Suppressor macrophage treated with lipopolysaccharide for 4 hours (primary cell): ENCODE data around the gene LRRN2.

Experiments used
- DNase-seq: peaks from one replicate; pipeline ENCODE4 v3.0.0-alpha.2; 2020

LRRN2 gene

GRCh38 chr1:204688776-204689175, 3.2 kb upstream of the LRRN2 start:
- no peak for DNase-seq

- no peak for DNase-seq
Measured at GRCh38 chr1:204688007-204688406, 2.5 kb upstream of the LRRN2 start.

GRCh38 chr1:204684571-204685235, 835 bp downstream of the LRRN2 start:
- DNase-seq = no peak

GRCh38 chr1:204684206-204684570, 1.4 kb downstream of the LRRN2 start:
- no peak for DNase-seq

- DNase-seq = no peak
Measured at GRCh38 chr1:204683284-204684205, 2.0 kb downstream of the LRRN2 start.

GRCh38 chr1:204680461-204680860, 5.1 kb downstream of the LRRN2 start:
- DNase-seq = no peak

- DNase-seq = no peak
Measured at GRCh38 chr1:204680051-204680450, 5.5 kb downstream of the LRRN2 start.

GRCh38 chr1:204678721-204679475, 6.6 kb downstream of the LRRN2 start:
- DNase-seq = no peak

GRCh38 chr1:204677864-204678263, 7.7 kb downstream of the LRRN2 start:
- DNase-seq = no peak

GRCh38 chr1:204676043-204676442, 9.5 kb downstream of the LRRN2 start:
- DNase-seq = no peak

- DNase-seq = no peak
Measured at GRCh38 chr1:204673909-204674649, 11.5 kb downstream of the LRRN2 start.

GRCh38 chr1:204673209-204673608, 12.3 kb downstream of the LRRN2 start:
- no peak for DNase-seq

- DNase-seq = no peak
Measured at GRCh38 chr1:204672482-204673121, 12.9 kb downstream of the LRRN2 start.

- no peak for DNase-seq
Measured at GRCh38 chr1:204672069-204672468, 13.5 kb downstream of the LRRN2 start.

GRCh38 chr1:204670152-204670927, 15.2 kb downstream of the LRRN2 start:
- DNase-seq = no peak

GRCh38 chr1:204669579-204669978, 16.0 kb downstream of the LRRN2 start:
- DNase-seq = no peak

- DNase-seq = no peak
Measured at GRCh38 chr1:204664384-204664651, 21.2 kb downstream of the LRRN2 start.

GRCh38 chr1:204663644-204664383, 21.7 kb downstream of the LRRN2 start:
- DNase-seq = no peak

- DNase-seq = no peak
Measured at GRCh38 chr1:204662530-204662929, 23.0 kb downstream of the LRRN2 start.

- no peak for DNase-seq
Measured at GRCh38 chr1:204660509-204660908, 25.0 kb downstream of the LRRN2 start.

GRCh38 chr1:204659056-204659455, 26.5 kb downstream of the LRRN2 start:
- DNase-seq = no peak
